ENCODE data around the gene ABTB2.

Gene ABTB2

DNA sequence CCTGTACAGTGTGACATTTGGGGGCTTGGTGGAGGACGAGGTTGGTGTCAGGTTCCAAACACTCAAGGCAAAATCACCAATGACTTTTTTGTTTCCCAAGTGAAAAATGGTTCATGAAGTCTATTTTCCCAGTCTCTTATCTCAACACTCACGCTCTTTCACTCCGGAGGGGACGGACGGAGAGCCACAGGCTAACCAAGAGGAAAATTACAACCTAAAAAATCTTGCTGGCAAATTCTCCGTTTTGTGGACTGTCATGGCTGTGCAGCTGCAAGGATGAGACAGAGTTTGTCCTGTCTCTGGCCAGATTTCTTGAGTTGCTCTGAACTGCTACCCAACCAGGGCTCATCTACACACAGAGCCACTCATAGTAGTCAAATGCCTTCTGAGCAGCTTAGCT, 101.2 kb downstream of the ABTB2 start:
- TF ChIP-seq, protein P1, sequence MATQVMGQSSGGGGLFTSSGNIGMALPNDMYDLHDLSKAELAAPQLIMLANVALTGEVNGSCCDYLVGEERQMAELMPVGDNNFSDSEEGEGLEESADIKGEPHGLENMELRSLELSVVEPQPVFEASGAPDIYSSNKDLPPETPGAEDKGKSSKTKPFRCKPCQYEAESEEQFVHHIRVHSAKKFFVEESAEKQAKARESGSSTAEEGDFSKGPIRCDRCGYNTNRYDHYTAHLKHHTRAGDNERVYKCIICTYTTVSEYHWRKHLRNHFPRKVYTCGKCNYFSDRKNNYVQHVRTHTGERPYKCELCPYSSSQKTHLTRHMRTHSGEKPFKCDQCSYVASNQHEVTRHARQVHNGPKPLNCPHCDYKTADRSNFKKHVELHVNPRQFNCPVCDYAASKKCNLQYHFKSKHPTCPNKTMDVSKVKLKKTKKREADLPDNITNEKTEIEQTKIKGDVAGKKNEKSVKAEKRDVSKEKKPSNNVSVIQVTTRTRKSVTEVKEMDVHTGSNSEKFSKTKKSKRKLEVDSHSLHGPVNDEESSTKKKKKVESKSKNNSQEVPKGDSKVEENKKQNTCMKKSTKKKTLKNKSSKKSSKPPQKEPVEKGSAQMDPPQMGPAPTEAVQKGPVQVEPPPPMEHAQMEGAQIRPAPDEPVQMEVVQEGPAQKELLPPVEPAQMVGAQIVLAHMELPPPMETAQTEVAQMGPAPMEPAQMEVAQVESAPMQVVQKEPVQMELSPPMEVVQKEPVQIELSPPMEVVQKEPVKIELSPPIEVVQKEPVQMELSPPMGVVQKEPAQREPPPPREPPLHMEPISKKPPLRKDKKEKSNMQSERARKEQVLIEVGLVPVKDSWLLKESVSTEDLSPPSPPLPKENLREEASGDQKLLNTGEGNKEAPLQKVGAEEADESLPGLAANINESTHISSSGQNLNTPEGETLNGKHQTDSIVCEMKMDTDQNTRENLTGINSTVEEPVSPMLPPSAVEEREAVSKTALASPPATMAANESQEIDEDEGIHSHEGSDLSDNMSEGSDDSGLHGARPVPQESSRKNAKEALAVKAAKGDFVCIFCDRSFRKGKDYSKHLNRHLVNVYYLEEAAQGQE (IDR thresholded peaks at IDR 0.05; ENCODE audit: insufficient read depth in 1 of 2, low read depth in 2 of 2, low read length in 2 of 2) = no peak

DNA sequence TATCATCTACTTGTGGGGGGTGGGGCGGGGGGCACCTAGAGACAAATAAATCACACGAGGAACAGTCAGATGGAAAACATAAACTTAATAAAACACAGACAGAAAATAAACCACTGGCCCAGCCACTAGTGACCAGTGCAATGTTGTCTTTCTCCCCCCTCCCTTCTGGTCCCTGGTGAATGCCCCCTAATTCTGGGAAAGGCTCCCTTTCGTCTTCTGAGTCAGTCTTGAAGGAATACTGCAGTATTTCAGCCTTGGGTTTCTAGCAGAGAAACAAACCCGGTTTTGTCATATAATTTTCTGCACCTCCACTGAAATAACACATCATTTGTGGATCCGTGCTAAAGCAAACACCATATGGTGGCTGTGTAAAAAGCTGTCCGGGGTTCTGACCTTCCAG, 101.7 kb downstream of the ABTB2 start:
- TF ChIP-seq FOXP2 (optimal IDR thresholded peaks at IDR 0.05; ENCODE audit: borderline replicate concordance, extremely low read depth, extremely low read length, insufficient read depth) = no peak
- TF ChIP-seq, protein P1 (IDR thresholded peaks at IDR 0.05; ENCODE audit: insufficient read depth in 1 of 2, low read depth in 2 of 2, low read length in 2 of 2) = peak in 1 of 2 experiments; percentile 64; a peak in 1 of 4 replicates

- TF ChIP-seq TAF1 (IDR thresholded peaks at IDR 0.05; ENCODE audit: borderline replicate concordance, insufficient read depth, low read length) (no peak), SIN3A (IDR thresholded peaks at IDR 0.05; ENCODE audit: borderline replicate concordance, insufficient read depth, low read length) (no peak), POLR2AphosphoS5 (IDR thresholded peaks at IDR 0.05; ENCODE audit: low read depth, low read length) (no peak), FOXP2 (optimal IDR thresholded peaks at IDR 0.05; ENCODE audit: borderline replicate concordance, extremely low read depth, extremely low read length, insufficient read depth) (no peak)
- TF ChIP-seq, protein P1 (IDR thresholded peaks at IDR 0.05; ENCODE audit: insufficient read depth in 1 of 2, low read depth in 2 of 2, low read length in 2 of 2) = no peak
Measured at GRCh38 chr11:34255101-34255500, 102.7 kb downstream of the ABTB2 start.

GRCh38 chr11:34254011-34254410, 103.8 kb downstream of the ABTB2 start:
- TF ChIP-seq POLR2AphosphoS5 (IDR thresholded peaks at IDR 0.05; ENCODE audit: low read depth, low read length) = no peak

- TF ChIP-seq TAF1 (IDR thresholded peaks at IDR 0.05; ENCODE audit: borderline replicate concordance, insufficient read depth, low read length) (no peak), SIN3A (IDR thresholded peaks at IDR 0.05; ENCODE audit: borderline replicate concordance, insufficient read depth, low read length) (no peak), POLR2AphosphoS5 (IDR thresholded peaks at IDR 0.05; ENCODE audit: low read depth, low read length) (no peak), FOXP2 (optimal IDR thresholded peaks at IDR 0.05; ENCODE audit: borderline replicate concordance, extremely low read depth, extremely low read length, insufficient read depth) (no peak)
- TF ChIP-seq, protein P1 (IDR thresholded peaks at IDR 0.05; ENCODE audit: insufficient read depth in 1 of 2, low read depth in 2 of 2, low read length in 2 of 2) = no peak
Measured at GRCh38 chr11:34252651-34253050, 105.2 kb downstream of the ABTB2 start.

GRCh38 chr11:34252015-34252414, 105.8 kb downstream of the ABTB2 start:
- no peak for TF ChIP-seq SIN3A (IDR thresholded peaks at IDR 0.05; ENCODE audit: borderline replicate concordance, insufficient read depth, low read length)
- no peak for TF ChIP-seq TAF1 (IDR thresholded peaks at IDR 0.05; ENCODE audit: borderline replicate concordance, insufficient read depth, low read length)
- TF ChIP-seq POLR2AphosphoS5 (IDR thresholded peaks at IDR 0.05; ENCODE audit: low read depth, low read length) = no peak
- no peak for TF ChIP-seq FOXP2 (optimal IDR thresholded peaks at IDR 0.05; ENCODE audit: borderline replicate concordance, extremely low read depth, extremely low read length, insufficient read depth)

All from PFSK-1 (cell line).